NCI-H187 (cell line): Measurements from ENCODE around the gene CENPVL1.
"Not testable (repeated sequence)": the region's sequence is repeated elsewhere in the genome, so short reads cannot be mapped to it uniquely, and the experiment has no call there.

Experiments
- DNase-seq, 2 experiments: peaks; one replicate each; lab custom pipeline; 2025; lab: John Stamatoyannopoulos, UW

CENPVL1 gene

DNA sequence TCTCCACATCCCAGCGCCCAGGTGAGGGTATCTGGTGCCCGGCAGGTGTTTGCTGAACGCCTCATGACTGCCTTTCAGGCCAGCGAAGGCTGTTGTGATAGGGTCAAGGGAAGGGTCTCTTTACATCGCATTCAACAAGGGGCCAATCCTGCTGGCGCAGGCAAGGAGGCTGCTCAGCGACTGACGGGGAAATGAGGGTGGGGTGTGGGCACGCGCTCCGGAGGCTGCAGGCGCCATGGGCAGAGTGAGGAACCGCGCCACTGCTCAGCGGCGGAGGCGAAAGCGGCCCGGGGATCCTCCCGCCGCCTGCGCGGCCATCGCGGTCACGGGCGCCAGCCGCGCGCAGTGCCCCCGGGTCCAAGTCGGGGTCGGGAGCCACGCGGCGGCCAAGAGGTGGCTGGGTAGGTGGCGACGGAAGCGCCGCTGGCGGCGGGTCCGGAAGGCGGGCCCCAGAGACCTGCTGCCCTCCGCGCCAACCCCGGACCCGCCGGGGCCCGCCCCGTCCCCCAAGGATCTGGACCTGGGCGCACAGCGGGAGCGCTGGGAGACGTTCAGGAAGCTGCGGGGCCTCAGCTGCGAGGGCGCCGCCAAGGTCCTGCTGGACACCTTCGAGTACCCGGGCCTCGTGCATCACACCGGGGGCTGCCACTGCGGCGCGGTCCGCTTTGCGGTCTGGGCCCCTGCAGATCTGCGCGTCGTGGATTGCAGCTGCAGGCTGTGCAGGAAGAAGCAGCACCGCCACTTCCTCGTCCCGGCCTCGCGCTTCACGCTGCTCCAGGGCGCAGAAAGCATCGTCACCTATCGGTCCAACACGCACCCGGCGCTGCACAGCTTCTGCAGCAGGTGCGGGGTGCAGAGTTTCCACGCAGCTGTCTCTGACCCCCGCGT lies at the start of gene CENPVL1:
TSS of gene CENPVL1 (plus strand) at position 236 of the 888 bp plus-strand sequence. CDS start at position 236, 0 bp downstream.
- DNase-seq: not testable (repeated sequence)

DNA sequence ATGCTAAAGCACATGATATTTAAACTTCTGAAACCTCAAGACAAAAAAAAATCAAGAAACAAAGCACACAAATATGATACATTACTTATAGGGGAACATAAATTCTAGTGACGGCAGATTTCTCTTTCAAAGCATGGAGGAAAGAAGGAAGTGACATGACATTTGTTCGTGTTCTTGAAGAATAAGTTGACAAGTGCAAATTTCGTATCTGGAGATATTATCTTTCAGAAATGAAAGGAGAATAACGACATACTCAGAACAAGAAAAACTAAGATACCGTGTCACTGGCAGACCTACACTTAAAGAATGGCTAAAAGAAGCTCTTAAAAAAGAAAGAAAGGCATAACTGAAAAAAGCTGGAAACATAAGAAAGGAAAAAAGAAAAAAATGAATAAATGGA lies 44.3 kb upstream of the CENPVL1 start:
- DNase-seq: no peak

DNA sequence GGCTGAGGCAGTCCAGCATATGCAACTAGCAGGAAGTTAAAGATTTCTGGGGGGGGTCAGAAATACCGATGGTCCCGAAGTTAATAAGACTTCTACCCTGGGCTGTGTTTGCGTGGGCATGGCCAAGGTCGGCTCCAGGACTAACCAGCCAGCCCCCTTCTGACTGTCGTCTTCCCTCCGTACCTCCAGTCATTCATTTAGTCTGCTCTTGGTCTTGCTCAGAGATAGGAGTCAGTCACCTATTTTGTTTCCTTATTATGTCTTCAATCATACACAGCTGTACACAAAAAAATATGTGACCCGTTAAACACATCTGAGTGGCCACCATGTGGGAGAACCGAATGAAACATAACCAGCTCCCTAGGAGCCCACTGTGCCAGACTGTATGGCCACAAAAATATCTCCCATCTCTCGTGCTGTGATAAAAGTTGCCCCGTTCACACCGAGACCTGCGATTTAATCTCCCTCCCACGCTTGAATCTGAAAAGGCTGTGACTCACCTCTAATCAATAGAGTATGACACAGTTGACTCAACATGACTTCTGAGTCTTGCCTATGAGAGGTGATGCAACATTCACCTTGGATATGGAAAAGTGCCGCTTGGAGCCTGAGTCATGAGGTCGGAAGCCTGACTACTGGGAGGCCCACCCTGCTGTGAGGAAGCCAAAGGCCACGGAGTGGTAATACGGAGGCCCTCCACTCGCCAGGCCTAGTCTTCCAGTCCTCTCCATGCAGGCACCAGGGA lies 30.5 kb upstream of the CENPVL1 start:
- not testable (repeated sequence) for DNase-seq

DNA sequence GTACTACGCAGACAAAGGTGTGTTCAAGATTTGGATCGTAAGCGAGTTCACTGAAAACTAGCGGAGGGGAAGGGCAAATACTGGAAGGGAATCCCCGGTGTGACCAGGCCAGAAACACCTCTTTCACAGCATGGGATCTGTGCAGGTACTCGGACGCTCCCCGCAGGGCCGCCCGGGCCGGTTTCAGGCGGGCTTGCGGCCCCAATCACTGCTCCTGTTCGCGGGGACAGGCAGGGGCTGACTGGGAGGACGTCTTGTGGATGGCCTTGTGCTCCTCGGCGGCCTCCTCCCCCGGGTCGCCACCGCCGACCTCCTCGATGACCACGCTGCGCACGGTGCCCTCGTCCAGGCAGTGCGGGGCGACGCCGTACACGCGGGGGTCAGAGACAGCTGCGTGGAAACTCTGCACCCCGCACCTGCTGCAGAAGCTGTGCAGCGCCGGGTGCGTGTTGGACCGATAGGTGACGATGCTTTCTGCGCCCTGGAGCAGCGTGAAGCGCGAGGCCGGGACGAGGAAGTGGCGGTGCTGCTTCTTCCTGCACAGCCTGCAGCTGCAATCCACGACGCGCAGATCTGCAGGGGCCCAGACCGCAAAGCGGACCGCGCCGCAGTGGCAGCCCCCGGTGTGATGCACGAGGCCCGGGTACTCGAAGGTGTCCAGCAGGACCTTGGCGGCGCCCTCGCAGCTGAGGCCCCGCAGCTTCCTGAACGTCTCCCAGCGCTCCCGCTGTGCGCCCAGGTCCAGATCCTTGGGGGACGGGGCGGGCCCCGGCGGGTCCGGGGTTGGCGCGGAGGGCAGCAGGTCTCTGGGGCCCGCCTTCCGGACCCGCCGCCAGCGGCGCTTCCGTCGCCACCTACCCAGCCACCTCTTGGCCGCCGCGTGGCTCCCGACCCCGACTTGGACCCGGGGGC lies 28.2 kb upstream of the CENPVL1 start:
- not testable (repeated sequence) for DNase-seq

GRCh38 chrX:51682720-51683062 lies 27.6 kb upstream of the CENPVL1 start, which contains the start of gene CENPVL2:
TSS of gene CENPVL2 (minus strand) at chrX:51682831. CDS start at chrX:51682831, 0 bp downstream.
- not testable (repeated sequence) for DNase-seq

GRCh38 chrX:51694254-51694653 lies 16.1 kb upstream of the CENPVL1 start:
- DNase-seq: no peak

DNA sequence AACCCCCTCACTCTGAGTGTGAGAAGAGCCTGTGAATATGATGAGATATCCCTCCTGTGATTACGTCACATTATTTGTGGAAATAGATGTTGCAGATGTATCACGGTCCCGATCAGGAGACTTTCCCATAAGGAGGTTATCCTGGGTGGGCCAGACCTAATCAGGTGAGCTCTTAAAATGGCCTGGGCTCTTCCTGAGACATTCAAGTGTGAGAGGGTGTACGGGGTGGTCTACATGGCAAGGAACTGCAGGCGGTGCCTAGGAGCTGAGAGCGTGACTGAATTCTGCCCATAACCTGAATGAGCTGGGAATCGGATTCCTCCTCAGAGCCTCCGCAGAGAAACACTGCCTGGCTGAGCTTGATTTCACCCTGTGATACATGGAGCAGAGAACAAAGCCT lies 12.9 kb upstream of the CENPVL1 start:
- DNase-seq: no peak

GRCh38 chrX:51712943-51713647 lies 2.8 kb downstream of the CENPVL1 start:
- not testable (repeated sequence) for DNase-seq

DNA sequence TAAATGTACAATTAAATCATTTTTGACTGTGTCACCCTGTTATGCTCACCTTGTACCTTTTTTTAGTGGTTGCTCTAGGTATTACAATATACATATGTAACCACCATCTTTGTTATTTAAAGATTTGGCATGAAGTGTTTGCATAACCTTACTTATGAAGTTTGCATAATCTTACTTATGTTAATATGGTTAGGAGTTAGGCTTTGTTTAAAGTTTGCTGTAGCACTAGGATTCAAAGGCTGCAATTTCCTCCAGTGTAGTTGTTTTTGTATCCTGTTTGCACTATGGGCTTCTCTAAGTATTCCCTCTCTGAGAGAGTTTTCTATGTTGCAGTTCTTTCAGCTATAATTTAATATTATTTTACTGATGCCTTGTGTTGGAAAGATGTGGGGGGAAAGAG lies 17.9 kb downstream of the CENPVL1 start:
- DNase-seq: no peak

DNA sequence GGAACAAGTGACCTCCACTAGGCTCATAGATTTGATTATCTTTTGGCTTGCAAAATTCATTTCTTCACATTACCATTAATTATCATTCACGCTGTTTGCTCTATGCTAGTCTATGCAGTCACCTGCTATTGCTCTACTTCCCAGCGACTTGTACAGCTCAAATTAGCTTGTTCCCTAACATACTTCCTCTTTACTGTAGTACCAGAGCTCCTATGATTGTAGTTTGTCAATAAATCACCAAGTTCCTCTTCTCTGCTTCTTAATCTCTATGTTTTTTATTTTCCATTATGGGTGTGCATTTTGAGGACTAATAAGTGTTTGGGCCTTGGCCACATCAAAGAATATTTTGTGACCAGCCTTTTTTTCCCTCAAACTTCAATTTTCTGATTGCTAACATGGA lies 26.8 kb downstream of the CENPVL1 start:
- no peak for DNase-seq

- no peak for DNase-seq
Measured at GRCh38 chrX:51742586-51742985, 32.3 kb downstream of the CENPVL1 start.

GRCh38 chrX:51743179-51743957 lies 33.1 kb downstream of the CENPVL1 start, which contains the start of gene GSPT2:
TSS of gene GSPT2 (plus strand) at chrX:51743442. CDS start at chrX:51743627, 185 bp downstream.
- DNase-seq: no peak

GRCh38 chrX:51747671-51748070 lies 37.4 kb downstream of the CENPVL1 start:
- no peak for DNase-seq

- DNase-seq: no peak
Measured at GRCh38 chrX:51759055-51759839, 48.9 kb downstream of the CENPVL1 start.

- no peak for DNase-seq
Measured at GRCh38 chrX:51760657-51761056, 50.3 kb downstream of the CENPVL1 start.
